GM18907 (cell line): ENCODE data around the gene NRGN.
"Not testable (repeated sequence)": the region's sequence is repeated elsewhere in the genome, so short reads cannot be mapped to it uniquely, and the experiment has no call there.

Experiments used
- ATAC-seq: cut with Tn5 transposase; IDR thresholded peaks from one replicate; pipeline ENCODE4 v1.9.1; 2021; ENCODE audit warnings: mild to moderate bottlenecking, moderate library complexity; ENCODE audit not compliant: unreplicated experiment

NRGN gene

GRCh38 chr11:124756033-124756752, 16.5 kb downstream of the NRGN start:
- no peak for ATAC-seq

DNA sequence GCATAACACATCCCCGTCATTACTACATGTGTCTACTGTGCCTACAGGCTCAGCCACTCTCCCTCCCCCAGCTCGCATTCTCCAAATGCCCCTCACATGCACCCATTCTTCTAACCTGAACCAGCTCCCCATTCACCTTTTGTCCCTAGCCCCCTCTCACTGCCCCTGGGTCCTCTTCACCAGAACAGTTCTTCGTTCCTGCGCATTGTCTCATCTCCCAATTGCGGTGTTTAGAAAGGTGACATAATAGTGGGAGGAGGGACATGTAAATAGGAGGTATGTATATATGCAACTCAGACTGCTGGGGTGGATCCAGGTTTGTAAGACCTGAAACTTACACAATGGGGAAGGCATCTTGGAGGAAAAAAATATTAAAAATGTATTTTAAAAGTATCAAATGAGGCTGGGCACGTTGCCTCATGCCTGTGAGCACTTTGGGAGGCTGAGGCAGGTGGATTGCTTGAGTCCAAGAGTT, 17.0 kb downstream of the NRGN start:
- no peak for ATAC-seq

DNA sequence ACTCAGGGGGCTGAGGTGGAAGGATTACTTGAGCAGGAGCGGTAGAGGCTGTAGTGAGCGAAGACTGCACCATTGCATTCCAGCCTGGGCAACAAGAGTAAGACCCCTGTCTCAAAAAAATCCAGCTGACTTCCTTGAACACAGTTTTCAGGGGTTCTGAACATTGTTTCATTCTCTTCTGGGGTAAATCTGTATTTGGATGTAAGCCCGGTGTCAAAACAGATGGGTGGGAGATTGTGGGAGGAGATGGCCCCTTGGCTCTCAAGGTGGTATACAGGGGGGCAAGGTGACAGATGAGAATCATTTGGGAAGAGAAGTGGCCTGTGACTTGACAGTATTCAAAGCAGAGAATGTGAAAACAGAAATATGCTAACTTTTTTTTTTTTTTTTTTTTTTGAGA, 17.6 kb downstream of the NRGN start:
- no peak for ATAC-seq

DNA sequence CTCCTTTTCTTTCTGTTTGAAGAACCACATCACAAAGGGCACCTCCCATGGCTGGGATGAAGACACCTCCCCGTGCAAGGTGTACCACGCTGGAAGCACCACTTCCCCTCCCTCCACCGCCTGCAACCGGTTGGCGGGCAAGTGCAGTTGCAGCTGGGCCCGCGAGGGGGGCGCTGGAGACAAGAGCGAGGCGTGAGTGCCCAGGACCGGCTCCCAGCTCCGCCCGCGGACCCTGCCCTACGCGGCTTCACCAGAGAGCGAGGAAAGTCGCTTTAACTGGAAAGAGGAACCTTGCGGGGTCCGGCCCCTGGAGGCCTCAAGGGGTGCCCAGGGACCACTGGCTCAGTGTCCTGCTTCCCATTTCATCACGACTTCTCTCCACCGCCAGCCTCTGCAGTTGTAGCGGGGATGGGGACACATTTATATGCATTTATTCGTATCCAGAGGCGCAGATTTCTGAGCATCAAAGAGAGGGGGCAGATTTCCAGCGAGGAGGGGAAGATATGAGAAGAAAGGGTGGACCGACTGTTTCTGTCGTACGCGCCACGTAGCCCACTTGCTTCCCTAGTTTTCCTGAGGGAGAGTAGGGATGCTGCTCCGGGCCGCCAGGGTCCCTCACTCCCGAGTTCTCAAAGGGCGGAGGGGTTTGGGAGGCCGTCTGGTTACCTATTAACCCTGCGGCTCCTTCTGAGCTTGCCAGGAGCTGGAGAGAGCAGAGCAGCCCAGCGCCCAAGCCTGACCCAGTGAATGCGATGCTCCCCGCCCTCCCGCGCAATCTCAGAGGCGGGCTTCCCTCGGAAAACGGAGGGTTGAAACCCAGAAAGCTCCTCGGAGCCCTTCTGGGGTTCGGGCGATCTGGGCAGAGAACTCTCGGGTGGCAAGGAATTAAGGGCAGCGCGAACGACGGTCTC, 18.9 kb downstream of the NRGN start:
- ATAC-seq = peak; percentile 54

DNA sequence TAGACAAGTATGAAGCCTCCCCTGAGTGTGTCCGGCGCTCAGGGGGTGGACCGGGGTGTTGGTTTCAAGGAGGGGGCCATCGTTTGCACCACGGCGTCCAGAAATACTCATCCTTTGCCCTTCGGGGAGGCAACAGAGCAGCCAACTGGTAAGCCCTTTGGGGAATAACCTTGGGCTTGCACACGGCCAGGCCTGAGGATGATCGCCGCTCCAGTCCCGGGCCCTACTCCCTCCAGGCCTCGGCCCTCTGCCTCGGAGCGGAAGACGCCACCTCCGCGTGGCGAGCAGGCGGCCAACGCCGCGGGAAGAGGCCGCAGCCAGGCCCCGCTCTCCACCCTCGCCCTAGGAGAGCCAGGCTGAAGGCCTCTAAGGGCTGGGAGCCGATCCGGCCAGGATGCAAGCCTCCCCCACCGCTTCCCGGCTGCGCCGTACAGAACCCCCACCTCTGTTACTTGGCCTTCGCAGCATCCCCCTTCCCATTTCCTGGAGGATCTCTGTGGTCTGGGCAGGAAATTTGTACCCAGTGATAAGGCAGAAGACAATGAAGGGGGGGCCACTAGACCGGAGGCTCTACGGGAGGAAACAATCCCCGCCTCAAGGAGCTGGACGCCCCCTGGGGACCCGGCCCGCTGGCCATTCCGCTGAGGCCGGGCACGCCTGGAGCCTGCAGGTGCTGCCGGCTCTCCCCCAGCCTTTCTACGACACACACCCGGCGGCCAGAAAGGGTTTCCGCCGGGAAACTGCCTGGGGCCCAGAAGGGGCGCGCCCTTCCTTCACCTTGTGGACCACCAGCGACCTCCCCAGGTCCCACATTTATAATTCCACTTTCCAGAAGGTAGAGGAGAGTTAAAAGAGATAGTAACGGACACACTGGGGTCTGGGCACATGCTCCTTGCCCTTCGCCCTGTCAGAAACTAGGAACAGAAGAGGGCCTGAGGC, 19.8 kb downstream of the NRGN start:
- ATAC-seq = peak; percentile 18

GRCh38 chr11:124760205-124760652, 20.5 kb downstream of the NRGN start:
- ATAC-seq = peak; percentile 23

- no peak for ATAC-seq
Measured at GRCh38 chr11:124760806-124761205, 21.1 kb downstream of the NRGN start.

GRCh38 chr11:124761301-124762104, 21.8 kb downstream of the NRGN start:
- peak; percentile 0 for ATAC-seq

- ATAC-seq = peak; percentile 57
Measured at GRCh38 chr11:124762105-124762623, 22.4 kb downstream of the NRGN start, which contains the start of gene ESAM. Gene ESAM (minus strand): TSS chr11:124762290. CDS start chr11:124762154, 136 bp downstream.

DNA sequence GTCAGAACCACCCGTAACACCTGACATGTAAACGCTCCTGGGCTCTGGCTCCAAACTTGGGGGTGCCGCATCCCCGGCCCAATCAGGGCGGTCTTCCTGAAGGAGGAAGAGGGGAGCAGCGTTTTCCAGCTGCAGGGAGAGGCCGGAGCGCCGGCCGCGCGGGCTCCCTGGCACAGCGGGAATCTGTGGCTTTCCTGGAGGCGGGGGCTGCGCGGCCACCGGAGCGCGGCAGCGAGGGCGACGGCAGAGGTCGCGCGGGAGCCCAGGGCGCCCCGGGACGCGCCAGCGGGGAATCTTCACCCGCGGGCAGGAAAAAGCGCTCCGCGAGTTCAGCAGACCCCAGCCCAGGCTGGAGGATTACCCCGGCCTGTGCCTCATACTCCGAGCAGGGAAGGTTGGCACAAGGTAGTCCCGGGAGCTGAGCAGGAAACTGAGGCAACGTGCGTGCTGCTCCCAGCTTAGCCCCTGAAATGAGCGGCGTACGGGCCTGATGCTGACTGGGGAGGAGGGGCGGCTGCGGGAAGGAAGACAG, 22.9 kb downstream of the NRGN start:
- ATAC-seq = peak; percentile 12

- ATAC-seq = peak; percentile 25
Measured at GRCh38 chr11:124763156-124763947, 23.6 kb downstream of the NRGN start.

DNA sequence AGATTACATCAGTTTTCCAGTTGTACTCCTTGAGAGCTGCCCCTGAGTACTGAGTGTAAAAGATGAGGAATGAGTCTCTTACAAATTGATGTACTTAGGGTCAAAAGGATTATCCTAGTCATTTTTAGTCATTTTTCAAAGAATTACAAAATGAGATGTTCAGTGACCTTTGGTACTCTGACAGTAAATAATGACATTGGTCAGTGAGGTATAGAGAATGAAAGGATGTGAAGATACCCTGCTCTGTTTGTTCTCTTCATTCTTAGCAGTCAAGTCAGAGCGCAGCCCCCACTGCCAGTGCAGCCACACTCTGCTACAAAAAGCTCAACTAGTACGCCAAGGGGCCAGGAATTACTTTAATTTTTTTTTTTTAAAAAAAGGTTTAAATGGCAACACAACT, 26.4 kb downstream of the NRGN start:
- no peak for ATAC-seq

GRCh38 chr11:124768914-124769313, 29.2 kb downstream of the NRGN start:
- no peak for ATAC-seq

DNA sequence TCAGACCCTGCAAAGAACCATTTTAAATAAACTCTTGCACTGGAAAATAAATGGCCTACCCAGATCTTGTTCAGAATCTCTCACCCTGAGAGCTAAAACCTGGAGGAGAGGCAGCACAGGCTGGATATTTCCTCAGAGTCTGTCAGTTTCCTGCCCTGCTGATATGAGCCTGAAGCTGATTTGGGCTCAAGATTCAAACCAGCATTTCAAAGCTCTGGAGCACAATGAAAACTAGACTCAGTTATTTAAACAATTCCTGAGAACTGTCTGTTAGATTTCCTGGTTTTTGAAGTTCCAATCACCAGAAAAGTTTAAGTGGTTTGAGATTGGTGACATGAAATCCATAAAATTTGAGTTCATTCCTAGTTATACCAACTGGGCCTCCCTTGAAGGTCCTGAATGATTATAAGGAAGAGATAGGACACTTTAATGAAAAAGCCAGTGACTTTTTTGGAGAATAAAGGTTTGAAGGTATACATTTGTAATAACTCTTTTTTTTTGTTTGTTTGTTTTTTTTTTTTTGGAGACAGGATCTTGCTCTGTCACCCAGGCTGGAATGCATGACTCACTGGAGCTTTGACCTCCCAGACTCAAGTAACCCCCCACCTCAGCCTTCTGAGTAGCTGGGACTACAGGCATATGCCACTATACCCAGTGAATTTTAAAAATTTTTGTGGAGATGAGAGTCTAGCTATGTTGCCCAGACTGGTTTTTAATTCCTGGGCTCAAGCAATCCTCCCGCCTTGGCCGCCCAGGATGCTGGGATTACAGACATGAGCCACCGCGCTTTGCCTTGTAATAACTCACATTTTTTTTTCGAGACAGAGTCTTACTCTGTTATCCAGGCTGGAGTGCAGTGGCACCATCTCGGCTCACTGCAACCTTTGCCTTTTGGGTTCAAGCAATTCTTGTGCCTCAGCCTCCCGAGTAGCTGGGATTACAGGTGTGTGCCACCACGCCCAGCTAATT, 30.3 kb downstream of the NRGN start:
- no peak for ATAC-seq

DNA sequence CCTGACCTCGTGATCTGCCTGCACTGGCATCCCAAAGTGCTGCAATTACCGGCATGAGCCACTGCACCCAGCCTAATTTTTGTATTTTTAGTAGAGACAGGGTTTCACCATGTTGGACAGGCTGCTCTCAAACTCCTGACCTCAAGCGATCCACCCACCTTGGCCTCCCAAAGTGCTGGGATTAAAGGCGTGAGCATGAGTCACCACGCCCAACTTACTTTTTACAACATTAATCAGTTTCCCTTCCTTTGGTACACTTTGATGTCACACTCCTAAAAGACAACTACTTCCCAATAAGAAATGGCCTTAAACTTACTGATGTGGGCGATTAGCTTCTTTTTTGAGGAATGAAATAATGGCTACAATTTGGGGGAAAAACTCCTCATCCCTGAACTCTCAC, 31.2 kb downstream of the NRGN start:
- ATAC-seq = not testable (repeated sequence)

DNA sequence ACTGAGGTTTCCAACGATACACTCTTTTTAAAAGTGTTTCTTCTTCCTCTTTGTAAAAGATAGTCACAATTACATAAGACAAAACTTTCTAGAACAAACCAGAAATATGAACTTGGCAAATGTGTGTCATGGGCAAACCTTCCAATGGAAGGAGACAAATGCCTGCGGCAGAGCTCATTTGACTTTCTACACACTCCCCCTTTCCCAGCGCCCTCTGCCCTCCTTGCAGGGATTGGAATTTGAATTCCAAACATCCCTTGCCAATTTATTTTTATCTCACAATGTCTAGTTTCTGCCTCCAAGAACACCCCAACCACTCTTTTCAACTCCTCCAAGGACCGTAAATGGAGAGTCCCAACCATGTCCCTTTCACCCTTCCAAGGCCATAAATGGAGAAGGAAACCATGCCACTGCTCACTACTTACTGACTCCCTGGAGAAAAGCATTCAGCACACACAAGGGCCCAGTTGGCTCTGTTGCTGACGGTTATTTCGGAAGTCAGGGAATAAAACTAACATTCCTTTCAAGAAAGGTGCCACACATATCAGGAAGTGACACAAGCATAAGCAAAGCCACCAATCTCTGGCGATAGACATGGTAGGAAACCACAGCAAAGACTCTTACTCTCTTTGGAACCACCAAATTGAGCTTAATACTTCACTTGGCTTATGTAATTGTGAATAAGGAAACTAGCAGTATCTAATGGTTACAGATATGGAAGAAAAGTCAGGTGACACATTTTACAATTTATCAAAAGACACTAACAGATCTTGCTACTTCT, 37.3 kb downstream of the NRGN start:
- ATAC-seq = no peak

GRCh38 chr11:124778281-124778680, 38.5 kb downstream of the NRGN start:
- no peak for ATAC-seq
